Osteocyte (in vitro differentiated cells): ENCODE measurements around the gene PNPLA2. TPM values are rescaled to one million over a fixed set of nuclear protein-coding genes. Genes with fewer than 3 reads are reported as not detected.

Source experiments
- DNase-seq: peaks from one replicate; pipeline ENCODE4 v3.0.0; 2021; ENCODE audit warnings: mixed read lengths; ENCODE audit not compliant: unreplicated experiment; ENCODE audit errors: extremely low spot score
- H3K27ac Mint-ChIP-seq: one replicate; pipeline ENCODE4 v1.8.0; 2021; ENCODE audit warnings: mild to moderate bottlenecking, mixed read lengths; ENCODE audit not compliant: unreplicated experiment
- H3K27me3 Mint-ChIP-seq: one replicate; pipeline ENCODE4 v1.8.0; 2021; ENCODE audit warnings: mixed read lengths; ENCODE audit not compliant: unreplicated experiment
- H3K36me3 Mint-ChIP-seq: one replicate; pipeline ENCODE4 v1.8.0; 2021; ENCODE audit warnings: mixed read lengths; ENCODE audit not compliant: unreplicated experiment
- H3K4me1 Mint-ChIP-seq: one replicate; pipeline ENCODE4 v1.8.0; 2021; ENCODE audit warnings: mixed read lengths; ENCODE audit not compliant: unreplicated experiment
- H3K4me3 Mint-ChIP-seq: one replicate; pipeline ENCODE4 v1.8.0; 2021; ENCODE audit warnings: mild to moderate bottlenecking, moderate library complexity, mixed read lengths; ENCODE audit not compliant: unreplicated experiment
- H3K9me3 Mint-ChIP-seq: one replicate; pipeline ENCODE4 v1.8.0; 2021; ENCODE audit warnings: mixed read lengths; ENCODE audit not compliant: unreplicated experiment
- CTCF ChIP-seq: fragments of 200-600 bp; sonication (generic); IDR thresholded peaks from 2 replicates; pipeline ENCODE4 v1.5.0; 2021; ENCODE audit warnings: antibody characterized with exemption, mild to moderate bottlenecking, moderate library complexity
- total RNA-seq: library from RNA; stranded (reverse); gene quantifications from 2 replicates; pipeline ENCODE4 v1.2.1, GENCODE V29; 2021

Gene PNPLA2
- total RNA-seq, 1 donor from 2014 or later, result 96.4 TPM

GRCh38 chr11:802018-802617 is 16.6 kb upstream of the PNPLA2 start:
- H3K4me3 Mint-ChIP-seq, result no peak overlapping the region
- H3K9me3 Mint-ChIP-seq, result no peaks in the 10 kb centered on the region
- H3K27ac Mint-ChIP-seq, result no peak overlapping the region
- H3K27me3 Mint-ChIP-seq, result no peaks in the 10 kb centered on the region
- no peaks in the 10 kb centered on the region for H3K36me3 Mint-ChIP-seq
- no peak for TF ChIP-seq CTCF
- peaks cover 8% of the 10 kb centered on the region for H3K4me1 Mint-ChIP-seq
- no peak for DNase-seq

- no peaks in the 10 kb centered on the region for H3K27me3 Mint-ChIP-seq
- no peak for TF ChIP-seq CTCF
- H3K27ac Mint-ChIP-seq, result no peak overlapping the region
- H3K4me3 Mint-ChIP-seq, result peak overlapping the region; percentile 29
- no peaks in the 10 kb centered on the region for H3K36me3 Mint-ChIP-seq
- H3K4me1 Mint-ChIP-seq, result peaks cover 9% of the 10 kb centered on the region
- H3K9me3 Mint-ChIP-seq, result no peaks in the 10 kb centered on the region
- DNase-seq, result no peak
Observed at GRCh38 chr11:802693-803466, 15.8 kb upstream of the PNPLA2 start.

GRCh38 chr11:803467-803742 is 15.3 kb upstream of the PNPLA2 start:
- H3K27ac Mint-ChIP-seq, result no peak overlapping the region
- no peak for DNase-seq
- H3K4me1 Mint-ChIP-seq, result peaks cover 12% of the 10 kb centered on the region
- no peaks in the 10 kb centered on the region for H3K36me3 Mint-ChIP-seq
- TF ChIP-seq CTCF, result no peak
- H3K4me3 Mint-ChIP-seq, result no peak overlapping the region
- H3K27me3 Mint-ChIP-seq, result no peaks in the 10 kb centered on the region
- H3K9me3 Mint-ChIP-seq, result no peaks in the 10 kb centered on the region

GRCh38 chr11:803770-804598 is 14.7 kb upstream of the PNPLA2 start:
- Mint-ChIP-seq H3K27ac (peak overlapping the region; percentile 18), H3K4me1 (peaks cover 18% of the 10 kb centered on the region), H3K4me3 (peak overlapping the region; percentile 68), H3K9me3 (no peaks in the 10 kb centered on the region), H3K36me3 (no peaks in the 10 kb centered on the region), H3K27me3 (no peaks in the 10 kb centered on the region)
- no peak for TF ChIP-seq CTCF
- peak; percentile 82 for DNase-seq

GRCh38 chr11:804599-804964 is 14.1 kb upstream of the PNPLA2 start:
- TF ChIP-seq CTCF, result no peak
- Mint-ChIP-seq H3K36me3 (no peaks in the 10 kb centered on the region), H3K9me3 (no peaks in the 10 kb centered on the region), H3K4me1 (peaks cover 19% of the 10 kb centered on the region), H3K4me3 (peak overlapping the region; percentile 68), H3K27me3 (no peaks in the 10 kb centered on the region), H3K27ac (peak overlapping the region; percentile 18)
- DNase-seq, result no peak
